GM12892 (cell line): ENCODE data around the gene CCDC24.

Experiments
- DNase-seq: peaks from one replicate; pipeline ENCODE4 v3.0.0; 2011; ENCODE audit not compliant: insufficient read length
- FAIRE-seq: peaks from 2 replicates; lab custom pipeline; 2011; peaks lifted over from hg19 to GRCh38; lab: Jason Lieb, UNC
- POLR2A ChIP-seq: IDR thresholded peaks from 2 replicates; pipeline ENCODE4 v1.6.1; 2011; ENCODE audit warnings: low read depth, low read length, control low read depth
- POLR2AphosphoS5 ChIP-seq: IDR thresholded peaks from 2 replicates; pipeline ENCODE4 v1.6.1; 2011; ENCODE audit warnings: low read depth, low read length, control low read depth
- TAF1 ChIP-seq: IDR thresholded peaks from 2 replicates; pipeline ENCODE4 v1.6.1; 2011; ENCODE audit warnings: low read depth, mild to moderate bottlenecking, control low read depth, low read length, borderline replicate concordance

The CCDC24 gene

GRCh38 chr1:43969746-43970466 lies 21.5 kb upstream of the CCDC24 start, which contains the start of gene DPH2:
Gene DPH2, plus strand, starts transcription at chr1:43970010. Its CDS starts 166 bp downstream, at chr1:43970176.
- FAIRE-seq (peak; percentile 98), DNase-seq (peak; percentile 99)
- TF ChIP-seq POLR2A (peak; percentile 64; the same call in 1 of the 2 replicates), POLR2AphosphoS5 (peak; percentile 67), TAF1 (no peak)

GRCh38 chr1:43970502-43970901 lies 20.9 kb upstream of the CCDC24 start:
- no peak for TF ChIP-seq POLR2A
- no peak for TF ChIP-seq POLR2AphosphoS5
- no peak for TF ChIP-seq TAF1
- DNase-seq (no peak), FAIRE-seq (peak; percentile 17)

DNA sequence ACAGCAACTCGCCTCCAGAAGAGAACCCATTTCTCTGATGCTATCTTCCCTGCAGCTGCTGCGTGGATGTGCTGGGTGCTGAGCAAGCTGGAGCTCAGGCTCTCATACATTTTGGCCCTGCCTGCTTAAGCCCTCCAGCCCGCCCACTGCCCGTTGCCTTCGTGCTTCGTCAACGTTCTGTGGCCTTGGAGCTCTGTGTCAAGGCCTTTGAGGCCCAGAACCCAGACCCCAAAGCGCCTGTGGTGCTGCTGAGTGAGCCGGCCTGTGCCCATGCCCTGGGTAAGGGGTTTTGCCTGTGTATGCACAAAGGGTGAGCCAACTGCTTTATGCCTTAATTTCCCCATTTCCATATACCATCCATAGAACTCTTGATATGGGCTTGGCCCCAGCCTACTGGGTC lies 20.5 kb upstream of the CCDC24 start:
- DNase-seq: no peak
- TF ChIP-seq POLR2AphosphoS5 (no peak), POLR2A (no peak), TAF1 (no peak)
- FAIRE-seq: no peak

DNA sequence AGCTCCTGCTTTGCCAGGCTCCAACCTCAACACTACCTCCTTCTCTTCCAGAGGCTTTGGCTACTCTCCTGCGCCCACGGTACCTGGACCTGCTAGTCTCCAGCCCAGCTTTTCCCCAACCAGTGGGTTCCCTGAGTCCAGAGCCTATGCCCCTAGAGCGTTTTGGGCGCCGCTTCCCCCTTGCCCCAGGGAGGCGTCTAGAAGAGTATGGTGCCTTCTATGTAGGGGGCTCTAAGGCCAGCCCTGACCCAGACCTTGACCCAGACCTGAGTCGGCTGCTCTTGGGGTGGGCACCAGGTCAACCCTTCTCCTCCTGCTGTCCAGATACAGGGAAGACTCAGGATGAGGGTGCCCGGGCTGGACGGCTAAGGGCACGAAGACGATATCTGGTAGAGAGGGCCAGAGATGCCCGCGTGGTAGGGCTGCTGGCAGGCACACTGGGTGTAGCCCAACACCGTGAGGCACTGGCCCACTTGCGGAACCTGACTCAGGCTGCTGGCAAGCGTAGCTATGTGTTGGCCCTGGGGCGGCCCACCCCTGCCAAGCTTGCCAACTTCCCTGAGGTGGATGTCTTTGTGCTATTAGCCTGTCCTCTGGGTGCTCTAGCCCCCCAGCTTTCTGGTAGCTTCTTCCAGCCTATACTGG lies 19.9 kb upstream of the CCDC24 start:
- DNase-seq (no peak), FAIRE-seq (no peak)
- no peak for TF ChIP-seq POLR2A
- no peak for TF ChIP-seq POLR2AphosphoS5
- no peak for TF ChIP-seq TAF1

GRCh38 chr1:43973981-43974442 lies 17.4 kb upstream of the CCDC24 start:
- FAIRE-seq (no peak), DNase-seq (no peak)
- TF ChIP-seq TAF1: no peak
- TF ChIP-seq POLR2A: no peak
- TF ChIP-seq POLR2AphosphoS5: no peak

DNA sequence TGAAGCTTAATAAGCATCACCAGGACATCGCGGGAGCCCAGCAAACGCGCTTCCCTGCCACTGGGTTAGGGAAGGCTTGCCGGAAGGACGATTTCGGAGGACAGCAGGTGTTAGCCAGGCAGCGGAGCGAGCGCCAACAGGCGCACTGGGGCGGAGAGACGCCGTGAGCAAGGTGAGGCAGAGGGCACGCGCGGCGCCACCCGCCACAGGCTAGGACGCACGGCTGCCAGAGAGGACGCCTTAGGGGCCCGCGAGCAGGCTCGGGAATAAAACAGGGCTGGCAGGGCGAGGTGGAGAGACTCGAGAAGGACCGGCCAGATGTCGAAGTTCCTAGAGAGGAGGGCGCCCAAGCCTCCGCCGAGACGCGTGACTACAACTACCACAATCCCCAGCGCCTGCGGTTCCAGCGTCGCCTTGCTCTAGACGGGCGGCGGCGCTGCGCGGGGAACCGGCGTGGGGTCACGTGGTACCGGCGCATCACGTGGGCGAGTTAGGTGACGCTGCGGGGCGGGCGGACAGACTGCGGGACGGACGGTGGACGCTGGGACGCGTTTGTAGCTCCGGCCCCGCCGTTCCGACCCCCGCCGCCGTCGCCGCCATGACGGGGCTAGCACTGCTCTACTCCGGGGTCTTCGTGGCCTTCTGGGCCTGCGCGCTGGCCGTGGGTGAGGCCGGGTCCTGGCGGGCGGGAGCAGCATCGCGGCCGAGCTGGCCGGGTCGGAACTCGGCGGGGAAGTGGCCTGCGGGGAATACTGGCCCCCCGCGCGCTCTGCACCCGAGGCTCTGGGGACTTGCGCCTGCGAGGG lies 16.8 kb upstream of the CCDC24 start, which contains the start of gene ATP6V0B:
ATP6V0B (plus strand) TSS at position 518 of the 806 bp plus-strand sequence; CDS start at position 599, 81 bp downstream.
- DNase-seq (peak; percentile 98), FAIRE-seq (peak; percentile 99)
- 0 out of 2 replicates have a peak, but pooled peaks have one; percentile 12 for TF ChIP-seq TAF1
- peak; percentile 69 for TF ChIP-seq POLR2A
- TF ChIP-seq POLR2AphosphoS5: peak; percentile 82

GRCh38 chr1:43975249-43975961 lies 16.0 kb upstream of the CCDC24 start:
- peak; percentile 67 for FAIRE-seq
- DNase-seq: no peak
- TF ChIP-seq POLR2AphosphoS5 (no peak), POLR2A (no peak), TAF1 (no peak)

DNA sequence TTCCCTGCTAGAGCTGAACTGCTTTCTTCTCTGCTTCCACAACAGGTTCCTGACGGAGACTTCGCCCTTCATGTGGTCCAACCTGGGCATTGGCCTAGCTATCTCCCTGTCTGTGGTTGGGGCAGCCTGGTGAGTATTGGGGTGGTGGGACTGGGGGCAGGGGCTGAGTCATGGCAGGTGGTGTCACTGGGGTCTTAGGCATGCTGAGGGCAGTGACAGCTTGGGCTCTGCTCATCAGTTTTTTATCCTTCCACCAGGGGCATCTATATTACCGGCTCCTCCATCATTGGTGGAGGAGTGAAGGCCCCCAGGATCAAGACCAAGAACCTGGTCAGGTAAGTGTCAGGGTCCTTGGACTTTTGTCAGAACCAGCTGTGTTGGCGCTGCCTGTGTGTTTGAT lies 15.4 kb upstream of the CCDC24 start:
- no peak for FAIRE-seq
- TF ChIP-seq POLR2A (no peak), POLR2AphosphoS5 (no peak), TAF1 (no peak)
- DNase-seq: no peak

DNA sequence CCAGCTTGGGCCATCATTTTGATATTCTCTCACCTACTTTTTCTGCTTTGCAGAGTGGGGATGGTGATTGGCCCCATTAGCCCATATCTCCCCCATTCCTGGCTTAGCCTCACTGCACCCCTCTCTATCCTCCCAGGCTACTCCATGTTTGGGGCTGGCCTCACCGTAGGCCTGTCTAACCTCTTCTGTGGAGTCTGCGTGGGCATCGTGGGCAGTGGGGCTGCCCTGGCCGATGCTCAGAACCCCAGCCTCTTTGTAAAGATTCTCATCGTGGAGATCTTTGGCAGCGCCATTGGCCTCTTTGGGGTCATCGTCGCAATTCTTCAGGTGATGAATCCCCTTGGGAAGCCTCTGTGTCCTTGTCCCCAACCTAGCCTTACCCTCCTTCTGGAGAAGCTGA lies 14.5 kb upstream of the CCDC24 start:
- no peak for TF ChIP-seq TAF1
- no peak for TF ChIP-seq POLR2A
- no peak for TF ChIP-seq POLR2AphosphoS5
- no peak for DNase-seq
- no peak for FAIRE-seq

GRCh38 chr1:43977376-43978263 lies 13.8 kb upstream of the CCDC24 start:
- no peak for DNase-seq
- TF ChIP-seq POLR2A (no peak), TAF1 (no peak), POLR2AphosphoS5 (no peak)
- FAIRE-seq: no peak
